ENCODE measurements around the gene PCDH8.

- TF ChIP-seq EP300 (conservative IDR thresholded peaks at IDR 0.05; ENCODE audit: poor library complexity, severe bottlenecking) (no peak), CTCF (IDR thresholded peaks at IDR 0.05; ENCODE audit: poor library complexity, severe bottlenecking) (no peak), POLR2AphosphoS5 (IDR thresholded peaks at IDR 0.05) (no peak)
Measured at GRCh38 chr13:52882785-52883184, 34.3 kb upstream of the PCDH8 start.

All from neural cell (in vitro differentiated cells).